T-helper 2 cell treated with Interferon-gamma antibody and Interleukin-4, amounts not matched to agents 100 ng/mL and 5 ng/mL, for 36 hours (primary cell): ENCODE measurements around the gene B9D2. TPM values are rescaled to one million over a fixed set of nuclear protein-coding genes. Genes with fewer than 3 reads are reported as not detected.
"Not testable (repeated sequence)": the region's sequence is repeated elsewhere in the genome, so short reads cannot be mapped to it uniquely, and the experiment has no call there.

ENCODE experiments used
- intact Hi-C: fragments of 100-400 bp; cut with micrococcal nuclease; formaldehyde crosslinking; loops from one replicate; pipeline ENCODE4 v1.15.1; 2023
- total RNA-seq: library from RNA; stranded (reverse); gene quantifications from 2 replicates; pipeline ENCODE4 v1.2.3, GENCODE V29; 2022

Gene B9D2
- total RNA-seq: 11.5 TPM in 2 replicates

DNA sequence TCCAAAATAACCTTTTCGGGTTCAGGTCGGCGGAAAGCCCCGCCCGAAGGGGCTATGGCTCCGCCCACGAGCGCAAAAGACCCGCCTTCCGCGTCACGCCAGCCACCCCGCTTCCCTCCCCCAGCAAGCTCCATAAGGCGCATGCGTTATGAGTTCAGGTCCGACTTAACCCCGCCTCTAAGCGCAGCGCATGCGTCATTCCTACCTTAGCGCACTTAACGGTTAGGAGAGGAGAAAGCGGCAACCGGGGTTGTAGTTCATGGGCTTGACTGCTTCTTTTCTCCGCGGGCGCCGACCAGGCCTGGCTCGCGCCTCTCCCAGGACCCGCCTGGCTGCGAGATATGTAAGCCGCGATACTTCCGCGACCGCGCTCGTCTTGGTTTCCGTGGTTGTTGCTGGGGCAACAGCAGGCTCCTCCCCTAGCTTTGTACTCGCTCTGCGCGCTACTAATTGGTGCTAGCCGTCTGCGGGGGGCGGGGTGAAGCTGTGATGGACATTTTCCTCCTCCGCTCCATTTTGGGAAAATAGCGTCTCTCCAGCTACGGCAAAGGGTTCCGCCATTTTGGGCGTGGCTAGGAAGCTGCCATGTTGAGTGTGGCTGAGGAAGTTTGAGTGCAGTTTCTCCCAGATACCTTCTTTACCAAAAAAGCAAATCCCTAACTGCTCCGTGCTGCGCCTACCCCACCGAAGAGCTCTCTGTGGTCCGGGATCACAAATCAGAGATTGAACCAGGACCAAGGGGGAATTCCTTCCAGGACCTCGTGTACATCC lies at the start of gene B9D2:
B9D2 (minus strand) TSS at position 397 of the 771 bp plus-strand sequence. CDS start 630 bp downstream, outside the sequence.
- intact Hi-C loops: loop anchor here (1.0 to 5.0 kb wide), 3 partner anchors 10 to 73 kb away; partner anchors contain the start of genes BCKDHA, DMAC2 and EXOSC5

DNA sequence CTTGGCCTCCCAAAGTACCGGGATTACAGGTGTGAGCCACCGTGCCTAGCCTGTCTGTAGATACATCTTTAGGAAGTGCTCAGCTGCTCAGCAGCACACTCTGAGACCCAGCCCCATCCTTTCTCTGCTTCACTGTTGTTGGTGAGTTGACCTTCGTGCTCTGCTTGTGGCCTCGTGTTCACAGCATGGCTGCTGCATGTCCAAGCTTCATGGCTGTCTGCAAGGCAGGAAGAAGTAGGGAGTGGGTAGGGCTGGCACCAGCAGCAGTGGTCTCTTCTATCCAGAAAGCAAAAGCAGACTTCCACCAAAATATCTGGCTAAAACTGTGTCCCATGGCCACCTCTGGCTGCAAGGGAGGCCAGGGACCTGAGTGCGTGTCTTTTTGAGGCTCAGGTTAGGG lies 49.0 kb upstream of the B9D2 start:
- intact Hi-C loops: no loop called here

DNA sequence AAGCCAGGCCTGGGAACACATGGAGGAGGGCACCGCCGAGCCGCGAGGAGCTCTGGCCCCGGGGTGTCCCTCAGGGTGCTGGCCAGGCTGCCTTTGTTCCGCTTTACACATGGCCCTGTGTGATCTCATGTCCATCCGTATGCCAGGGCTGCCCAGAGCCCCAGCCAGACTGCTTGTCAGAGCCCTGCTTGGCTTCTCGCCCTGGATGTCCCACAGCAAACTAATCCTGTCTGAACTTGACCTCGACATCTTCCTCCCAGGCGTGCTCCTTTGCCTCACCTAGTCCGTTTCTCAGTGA lies 48.0 kb upstream of the B9D2 start:
- intact Hi-C loops: no loop called here

DNA sequence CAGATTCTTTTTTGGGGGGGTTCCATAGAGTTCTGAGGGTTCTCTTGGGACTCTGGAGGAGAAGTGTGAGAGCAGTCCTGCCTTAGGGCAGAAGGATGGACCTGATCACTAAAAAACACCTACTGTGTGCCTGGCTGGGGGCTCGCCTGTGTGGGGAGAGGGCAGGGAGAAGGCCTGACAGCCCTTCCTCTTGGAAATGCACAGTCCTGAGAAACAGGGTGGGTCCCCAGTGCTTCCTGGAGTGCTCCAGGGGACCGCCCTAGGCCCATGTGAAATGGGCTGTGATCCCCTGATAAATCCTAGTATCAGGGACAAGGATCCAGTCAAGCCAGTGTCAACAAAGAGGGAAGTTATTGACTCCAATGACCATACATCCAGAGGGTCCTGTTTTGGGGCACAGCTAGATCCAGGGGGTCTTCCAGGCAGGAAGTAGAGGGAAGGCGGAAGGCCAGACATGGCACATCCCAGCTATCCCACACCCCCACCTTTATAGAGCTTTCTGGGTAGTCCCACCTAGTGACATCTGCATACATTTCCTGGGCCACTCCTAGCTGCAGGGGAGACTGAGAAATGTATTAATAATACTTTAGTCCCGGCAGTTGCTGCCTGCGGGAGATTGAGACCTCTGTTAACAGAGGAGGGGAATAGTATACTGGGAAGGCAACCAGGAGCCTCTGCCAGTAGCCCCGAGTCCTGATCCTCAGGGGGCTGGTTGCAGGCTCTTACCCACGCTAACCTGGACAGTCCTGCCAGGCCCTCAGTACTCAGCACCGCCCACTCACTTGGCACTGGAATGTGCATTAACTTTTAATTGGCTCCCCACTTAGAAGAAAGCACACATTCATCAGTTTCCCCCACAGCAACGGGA lies 47.4 kb upstream of the B9D2 start:
- intact Hi-C loops: no loop called here

- intact Hi-C loops: no loop called here
Measured at GRCh38 chr19:41410336-41411054, 46.5 kb upstream of the B9D2 start.

DNA sequence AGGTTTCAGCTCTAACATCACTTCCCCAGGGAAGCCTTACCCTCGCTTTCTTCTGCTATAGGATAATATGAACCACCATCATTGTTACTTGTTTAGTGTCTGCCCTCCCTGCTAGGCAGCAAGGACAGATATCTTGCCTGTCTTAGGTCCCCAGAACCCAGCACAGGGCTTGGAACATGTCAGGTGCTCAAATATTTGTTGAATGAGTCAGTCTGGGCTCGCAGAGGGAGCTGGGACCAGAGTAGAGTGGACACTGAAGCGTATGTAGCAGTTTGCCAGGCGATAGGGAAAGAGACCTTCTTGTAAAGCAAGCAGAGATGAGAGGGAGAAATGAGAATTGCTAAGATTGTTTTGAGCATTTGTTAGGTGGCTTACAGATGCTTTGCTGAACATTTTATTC lies 45.3 kb upstream of the B9D2 start:
- intact Hi-C loops: no loop called here

DNA sequence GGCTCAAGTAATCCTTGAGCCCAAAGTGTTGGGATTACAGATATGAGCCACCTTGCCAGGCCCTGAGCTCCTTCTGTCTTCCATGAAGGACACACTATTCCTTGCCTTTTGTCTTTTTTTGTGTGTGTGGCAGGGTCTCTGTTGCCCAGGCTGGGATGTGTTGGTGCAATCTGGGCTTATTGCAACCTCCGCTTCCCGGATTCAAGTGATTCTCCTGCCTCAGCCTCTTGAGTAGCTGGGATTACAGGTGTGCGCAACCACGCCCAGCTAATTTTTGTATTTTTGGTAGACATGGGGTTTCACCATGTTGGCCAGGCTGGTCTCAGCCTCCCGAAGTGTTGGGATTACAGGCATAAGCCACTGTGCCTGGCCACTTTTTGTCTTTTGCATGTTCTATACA lies 44.9 kb upstream of the B9D2 start:
- intact Hi-C loops: not testable (repeated sequence)

GRCh38 chr19:41408256-41408655 lies 44.3 kb upstream of the B9D2 start:
- intact Hi-C loops: no loop called here

- intact Hi-C loops: no loop called here
Measured at GRCh38 chr19:41407271-41407670, 43.3 kb upstream of the B9D2 start.

- intact Hi-C loops: no loop called here
Measured at GRCh38 chr19:41405776-41406175, 41.8 kb upstream of the B9D2 start.

- intact Hi-C loops: no loop called here
Measured at GRCh38 chr19:41403181-41403970, 39.4 kb upstream of the B9D2 start.

- intact Hi-C loops: no loop called here
Measured at GRCh38 chr19:41402010-41402409, 38.1 kb upstream of the B9D2 start.

- intact Hi-C loops: no loop called here
Measured at GRCh38 chr19:41401483-41401882, 37.5 kb upstream of the B9D2 start.

DNA sequence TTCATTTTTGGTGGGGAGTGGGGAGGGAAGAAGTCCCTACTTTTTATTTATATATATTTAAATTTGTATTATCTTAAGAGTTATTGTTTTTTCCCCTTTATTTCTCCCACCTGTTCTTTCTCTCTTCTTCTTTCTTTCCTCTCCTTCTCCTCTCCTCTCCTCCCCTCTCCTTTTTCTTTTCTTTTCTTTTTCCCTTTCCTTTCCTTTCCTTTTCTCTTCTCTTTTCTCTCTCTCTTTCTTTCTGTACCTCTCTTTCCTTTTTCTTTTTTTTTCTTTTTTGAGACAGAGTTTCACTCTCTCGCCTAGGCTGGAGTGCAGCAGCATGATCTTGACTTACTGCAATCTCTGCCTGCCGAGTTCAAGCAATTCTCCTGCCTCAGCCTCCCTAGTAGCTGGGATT lies 35.6 kb upstream of the B9D2 start:
- intact Hi-C loops: loop anchor here (10.0 kb wide), 1 partner anchor 685 kb away; the partner anchor contains the start of genes COQ8B and ITPKC

GRCh38 chr19:41399091-41399490 lies 35.1 kb upstream of the B9D2 start:
- intact Hi-C loops: loop anchor here (10.0 kb wide), 1 partner anchor 684 kb away; the partner anchor contains the start of genes COQ8B and ITPKC

DNA sequence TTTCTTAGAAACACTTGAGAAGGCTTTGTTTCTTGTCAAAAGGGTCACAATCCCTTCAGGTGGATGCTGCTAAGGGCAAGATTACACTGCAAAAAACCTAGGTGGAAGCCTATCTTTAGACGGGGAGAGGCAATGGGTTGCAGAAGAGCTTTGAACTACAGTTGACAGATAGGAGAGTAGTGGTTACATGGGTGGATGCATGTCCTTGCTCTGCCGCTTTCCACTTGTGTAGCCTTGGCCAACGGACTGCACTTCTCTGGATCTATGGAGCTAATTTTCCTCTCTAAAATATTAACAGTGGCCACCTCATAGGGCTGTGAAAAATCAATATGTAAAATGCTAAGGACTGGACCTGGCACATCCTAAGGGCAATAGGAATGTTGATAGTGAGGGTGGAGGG lies 34.6 kb upstream of the B9D2 start:
- intact Hi-C loops: loop anchor here (10.0 kb wide), 1 partner anchor 684 kb away; the partner anchor contains the start of genes COQ8B and ITPKC

- intact Hi-C loops: loop anchor here (10.0 kb wide), 1 partner anchor 683 kb away; the partner anchor contains the start of genes COQ8B and ITPKC
Measured at GRCh38 chr19:41398050-41398418, 34.1 kb upstream of the B9D2 start.

- intact Hi-C loops: loop anchor here (1.0 to 10.0 kb wide), 4 partner anchors 33 to 683 kb away; partner anchors contain the start of genes B9D2, COQ8B, DMAC2 and ITPKC
Measured at GRCh38 chr19:41397086-41398049, 33.4 kb upstream of the B9D2 start, which contains the start of the genes BCKDHA and EXOSC5. TSS of gene BCKDHA (plus strand) at chr19:41397818. CDS start at chr19:41397828, 10 bp downstream. TSS of gene EXOSC5 (minus strand) at chr19:41397359. CDS start at chr19:41397328, 31 bp downstream.

DNA sequence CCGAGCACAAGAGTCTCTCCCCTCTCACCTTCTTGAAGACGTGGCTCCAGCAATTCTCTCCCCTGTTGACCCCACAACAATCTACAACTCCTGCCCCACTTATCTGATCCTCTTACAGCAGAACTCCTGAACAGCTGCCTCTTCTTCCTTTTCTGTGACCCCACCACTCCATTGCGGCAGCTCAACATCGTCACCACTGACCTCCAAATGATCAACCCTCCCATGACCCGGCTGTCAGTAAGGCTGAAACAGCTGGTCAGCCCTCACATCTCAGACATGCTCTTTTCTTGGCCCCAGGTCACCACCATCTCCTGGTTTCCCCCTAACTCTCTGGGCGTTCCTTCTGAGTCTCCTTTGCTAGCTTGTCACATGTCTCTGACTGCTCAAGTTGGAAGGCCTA lies 31.4 kb upstream of the B9D2 start:
- intact Hi-C loops: loop anchor here (10.0 kb wide), 1 partner anchor 681 kb away; the partner anchor contains the start of genes COQ8B and ITPKC
